Measurements from ENCODE around the gene CD58.

GRCh38 chr1:116540088-116540487, 30.7 kb downstream of the CD58 start:
- TF ChIP-seq ZNF274 (IDR thresholded peaks at IDR 0.05; ENCODE audit: low read length) (no peak), ZNF274 (tag by site-specific recombination; IDR thresholded peaks at IDR 0.05; ENCODE audit: borderline replicate concordance) (no peak), ZFP37 (tag by site-specific recombination; IDR thresholded peaks at IDR 0.05) (no peak), CTCF (tag by site-specific recombination; IDR thresholded peaks at IDR 0.05) (no peak), ZBTB7A (tag by site-specific recombination; IDR thresholded peaks at IDR 0.05; ENCODE audit: low read depth) (no peak), SALL2 (tag by site-specific recombination; IDR thresholded peaks at IDR 0.05; ENCODE audit: borderline replicate concordance) (no peak), ZNF121 (tag by site-specific recombination; IDR thresholded peaks at IDR 0.05) (no peak), ZNF239 (tag by site-specific recombination; IDR thresholded peaks at IDR 0.05) (no peak), ZNF214 (tag by site-specific recombination; IDR thresholded peaks at IDR 0.05; ENCODE audit: borderline replicate concordance) (no peak)
- TF ChIP-seq, protein P1, sequence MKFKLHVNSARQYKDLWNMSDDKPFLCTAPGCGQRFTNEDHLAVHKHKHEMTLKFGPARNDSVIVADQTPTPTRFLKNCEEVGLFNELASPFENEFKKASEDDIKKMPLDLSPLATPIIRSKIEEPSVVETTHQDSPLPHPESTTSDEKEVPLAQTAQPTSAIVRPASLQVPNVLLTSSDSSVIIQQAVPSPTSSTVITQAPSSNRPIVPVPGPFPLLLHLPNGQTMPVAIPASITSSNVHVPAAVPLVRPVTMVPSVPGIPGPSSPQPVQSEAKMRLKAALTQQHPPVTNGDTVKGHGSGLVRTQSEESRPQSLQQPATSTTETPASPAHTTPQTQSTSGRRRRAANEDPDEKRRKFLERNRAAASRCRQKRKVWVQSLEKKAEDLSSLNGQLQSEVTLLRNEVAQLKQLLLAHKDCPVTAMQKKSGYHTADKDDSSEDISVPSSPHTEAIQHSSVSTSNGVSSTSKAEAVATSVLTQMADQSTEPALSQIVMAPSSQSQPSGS (tag by site-specific recombination; IDR thresholded peaks at IDR 0.05; ENCODE audit: low read depth), result no peak

Data from HEK293 (cell line).